GM18499 (cell line): Measurements from ENCODE around the gene ZBTB16.

ENCODE experiments used
- ATAC-seq: cut with Tn5 transposase; IDR thresholded peaks from one replicate; pipeline ENCODE4 v1.9.1; 2021; ENCODE audit warnings: moderate number of reproducible peaks; ENCODE audit not compliant: insufficient read depth, unreplicated experiment

Gene ZBTB16

DNA sequence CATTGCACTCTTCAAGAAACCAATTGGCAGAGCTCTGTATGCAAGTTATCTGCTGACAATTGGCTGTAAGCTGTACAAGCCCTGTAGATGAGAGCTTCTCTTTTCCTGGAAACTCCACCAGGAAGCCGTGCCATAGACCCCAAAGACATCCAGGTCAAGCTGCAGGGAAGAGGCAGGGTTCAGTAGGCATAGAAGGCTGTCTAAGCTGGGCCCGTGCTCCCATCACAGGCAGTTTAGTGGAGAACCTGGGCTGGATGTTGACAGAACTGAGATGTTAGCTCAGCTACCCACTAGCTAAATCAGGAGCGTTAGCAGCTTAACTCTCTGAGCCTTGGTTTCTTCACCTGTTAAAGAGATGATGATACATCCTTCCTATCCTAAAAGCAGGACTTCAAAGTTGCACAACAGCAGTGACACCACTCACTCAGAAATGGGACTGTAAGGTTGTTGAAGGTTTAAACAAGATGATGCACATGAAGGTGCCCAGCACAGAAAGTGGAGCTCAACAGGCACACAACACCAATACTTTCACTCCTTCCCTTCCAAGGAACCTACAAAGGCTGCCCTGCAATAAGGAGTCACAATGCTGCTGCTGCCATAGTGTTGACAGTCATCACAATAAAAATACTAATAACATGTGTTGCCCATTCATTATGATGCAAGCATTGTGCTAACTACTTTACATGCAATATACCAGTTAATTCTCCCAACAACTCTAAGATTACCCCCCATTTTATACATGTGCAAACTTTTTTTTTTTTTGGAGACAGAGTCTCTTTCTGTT is 115.4 kb downstream of the ZBTB16 start:
- ATAC-seq = no peak

DNA sequence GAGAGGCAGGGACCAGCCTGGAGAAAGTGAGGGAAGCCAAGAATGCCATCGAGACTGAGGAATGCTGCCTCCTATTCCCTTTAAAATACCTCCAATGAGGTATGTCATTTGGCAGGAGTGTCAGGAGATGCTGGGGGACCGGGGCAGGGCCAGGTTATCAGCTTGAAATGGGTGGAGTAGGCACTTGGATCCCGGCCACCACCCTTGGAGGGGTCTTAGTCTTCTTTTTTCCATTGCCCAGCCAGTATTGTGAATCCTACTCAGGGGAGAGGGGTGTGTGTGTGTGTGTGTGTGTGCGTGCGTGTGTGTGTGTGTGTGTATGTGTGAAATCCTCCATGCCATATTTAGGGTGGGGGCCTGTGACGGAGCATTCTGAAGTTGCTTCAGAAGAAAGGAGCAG is 116.2 kb downstream of the ZBTB16 start:
- no peak for ATAC-seq

DNA sequence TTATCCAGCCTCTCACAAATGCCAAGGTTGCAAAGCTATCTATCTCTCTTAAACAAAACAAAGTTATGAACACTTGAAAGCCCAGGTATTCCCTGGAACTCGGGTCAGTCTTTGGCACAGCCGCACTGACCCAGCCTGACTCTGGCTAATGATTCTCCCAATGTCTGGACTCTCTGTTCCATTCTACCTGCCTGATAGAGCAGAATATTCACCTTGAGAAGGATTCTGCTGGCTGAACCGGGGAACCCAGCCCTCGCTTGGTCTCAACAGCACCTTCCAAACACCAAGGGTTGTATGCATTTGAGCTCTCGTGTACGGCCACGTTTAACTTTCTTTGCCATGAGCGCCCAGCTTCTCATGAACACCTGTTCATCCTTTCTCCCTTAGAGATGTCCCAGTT is 116.8 kb downstream of the ZBTB16 start:
- no peak for ATAC-seq

DNA sequence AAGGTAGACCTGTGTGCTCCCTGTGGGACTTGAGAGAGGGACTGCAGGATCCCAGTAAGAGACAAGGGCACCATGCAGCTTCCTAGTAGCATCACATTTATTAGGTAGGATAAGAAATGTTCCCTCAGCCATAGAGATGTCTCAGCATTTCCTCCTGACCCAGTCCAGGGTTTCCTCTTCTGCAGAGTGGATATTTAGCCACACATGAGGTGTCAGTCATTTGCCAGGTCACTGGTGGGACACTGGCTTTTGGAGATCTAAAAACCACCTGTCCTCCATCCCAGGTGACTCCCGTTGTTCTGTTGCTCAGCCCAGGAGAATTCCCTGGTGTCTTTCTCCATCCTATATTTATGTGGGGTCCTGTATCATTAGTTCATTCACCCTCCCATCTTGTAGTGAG is 119.1 kb downstream of the ZBTB16 start:
- no peak for ATAC-seq

DNA sequence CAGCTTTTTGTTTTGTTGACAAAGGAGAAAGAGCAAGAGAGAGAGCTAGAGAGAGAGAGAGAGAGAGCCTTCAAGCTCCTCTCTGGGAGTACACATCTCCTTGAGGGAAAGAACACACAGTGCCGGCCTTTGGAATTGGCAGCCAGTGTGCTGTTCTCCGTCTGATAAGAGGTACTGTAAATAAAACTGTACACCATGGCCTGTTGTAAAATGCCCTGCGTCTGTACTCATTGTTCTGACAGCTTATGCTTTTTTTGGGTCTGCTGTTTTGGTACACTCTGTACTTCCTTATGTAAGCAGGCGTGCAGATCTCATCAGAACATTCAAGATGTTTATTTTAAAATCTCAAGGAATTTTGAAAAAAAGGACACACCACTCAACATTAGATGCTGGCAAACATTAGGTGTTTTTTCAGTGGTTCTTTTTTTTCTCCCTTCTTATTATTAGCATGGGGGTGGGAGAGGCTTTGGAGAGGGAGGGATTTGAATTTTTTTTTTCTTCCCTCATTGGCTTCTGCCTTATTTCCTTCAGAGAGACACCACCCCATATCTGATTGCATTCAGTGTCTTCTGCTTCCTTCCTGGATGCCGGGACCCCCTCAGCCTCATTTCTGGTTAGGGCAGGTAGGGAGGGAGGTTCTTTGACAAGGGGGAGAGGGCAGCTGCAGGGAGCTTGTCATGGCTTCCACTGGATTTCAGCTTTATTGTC is 119.9 kb downstream of the ZBTB16 start:
- no peak for ATAC-seq

DNA sequence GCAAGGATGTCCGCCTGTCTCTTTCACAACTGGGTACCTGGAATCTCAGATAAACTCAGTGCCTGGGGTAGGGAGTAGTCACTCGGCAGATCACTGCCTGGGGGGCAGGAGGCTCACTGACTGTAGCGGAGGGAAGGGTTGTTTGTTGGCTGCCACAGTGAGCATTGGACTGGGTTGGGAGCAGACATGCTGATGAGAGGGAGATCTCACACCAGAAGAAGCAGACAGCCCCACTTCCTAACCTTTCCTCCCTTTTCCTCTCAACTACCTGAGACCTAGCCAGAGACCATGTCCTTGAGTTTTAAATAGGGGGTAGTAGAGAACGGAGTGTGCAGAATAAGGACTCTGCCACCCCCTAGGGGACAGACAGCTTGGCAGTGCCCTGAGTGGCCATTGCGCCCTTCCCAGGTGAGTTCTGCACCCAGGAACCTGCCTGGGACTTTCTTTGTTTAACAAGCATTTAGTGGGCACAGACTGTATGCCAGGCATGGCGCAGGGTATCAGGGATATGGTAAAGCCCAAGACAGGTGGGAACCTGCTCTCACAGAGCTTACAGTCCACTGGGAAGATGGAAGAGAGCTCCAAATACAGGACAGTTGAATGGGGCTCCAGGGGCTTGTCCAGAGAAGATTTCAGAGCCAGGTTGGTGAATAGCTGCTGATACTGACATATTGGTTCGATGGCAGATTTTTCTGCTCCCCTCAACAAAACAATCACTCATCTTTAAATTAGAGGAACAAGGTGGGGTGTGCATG is 121.0 kb downstream of the ZBTB16 start:
- no peak for ATAC-seq

DNA sequence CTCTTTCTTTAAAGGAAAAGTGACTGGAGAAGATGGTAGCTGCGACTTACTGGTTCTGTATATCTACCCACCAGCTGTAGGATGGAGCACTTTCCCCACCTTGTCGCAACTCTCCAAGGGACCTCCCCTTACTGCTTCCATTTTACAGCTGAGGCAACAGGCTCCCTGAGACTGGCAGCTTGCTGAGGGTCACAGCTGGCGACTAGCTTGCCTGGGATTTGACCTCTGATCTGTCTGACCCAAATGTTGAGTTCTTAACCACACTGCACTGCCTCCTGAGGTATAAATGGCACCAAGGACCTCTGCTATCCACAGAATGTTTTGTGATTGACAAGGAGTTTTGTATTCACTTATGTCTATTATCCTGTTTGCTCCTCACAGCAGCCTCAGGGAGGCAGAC is 121.7 kb downstream of the ZBTB16 start:
- ATAC-seq = no peak

DNA sequence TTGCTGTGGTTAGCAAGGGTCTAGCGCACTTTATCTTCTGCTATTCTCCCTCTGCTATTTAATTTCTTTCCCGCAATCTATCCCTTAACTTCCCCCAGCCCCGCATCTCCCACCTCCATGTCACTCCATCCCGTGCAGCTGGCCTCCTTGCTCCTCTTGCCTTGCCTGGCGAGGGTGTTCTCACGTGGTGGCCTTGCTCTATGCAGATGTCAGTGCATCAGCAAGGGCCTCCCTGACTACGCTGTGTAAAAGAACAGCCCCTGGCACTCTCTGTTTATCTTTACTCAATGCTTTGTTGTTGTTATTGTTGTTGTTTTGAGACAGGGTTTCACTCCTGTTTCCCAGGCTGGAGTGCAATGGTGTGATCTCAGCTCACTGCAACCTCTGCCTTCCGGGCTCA is 122.2 kb downstream of the ZBTB16 start:
- no peak for ATAC-seq

DNA sequence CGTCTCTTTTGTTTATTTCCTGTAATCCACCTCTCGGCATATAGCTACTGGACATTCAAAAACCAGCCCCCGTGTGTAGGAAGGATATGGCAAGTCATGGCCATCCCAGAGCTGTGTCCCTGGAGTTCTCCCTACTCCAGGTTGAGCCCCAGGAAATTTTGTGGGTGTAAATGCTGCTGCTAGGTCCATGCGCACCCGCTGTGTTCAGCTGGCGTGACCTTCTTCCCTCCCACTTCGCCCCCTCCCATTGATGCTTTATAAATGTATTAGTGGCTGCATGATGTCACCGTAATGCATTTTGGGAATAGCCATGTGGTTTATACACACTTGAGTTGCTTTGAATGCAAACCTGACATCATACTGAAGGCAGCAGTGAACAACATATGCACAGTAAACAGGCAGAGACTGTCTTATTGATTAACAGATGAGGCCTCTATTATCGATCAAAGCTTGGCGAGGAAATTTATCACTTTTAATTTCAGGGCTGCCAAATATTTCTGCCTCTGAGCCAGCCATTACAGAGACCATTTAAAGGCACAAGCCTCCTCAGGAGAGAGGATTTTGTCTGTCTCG is 123.0 kb downstream of the ZBTB16 start:
- no peak for ATAC-seq

DNA sequence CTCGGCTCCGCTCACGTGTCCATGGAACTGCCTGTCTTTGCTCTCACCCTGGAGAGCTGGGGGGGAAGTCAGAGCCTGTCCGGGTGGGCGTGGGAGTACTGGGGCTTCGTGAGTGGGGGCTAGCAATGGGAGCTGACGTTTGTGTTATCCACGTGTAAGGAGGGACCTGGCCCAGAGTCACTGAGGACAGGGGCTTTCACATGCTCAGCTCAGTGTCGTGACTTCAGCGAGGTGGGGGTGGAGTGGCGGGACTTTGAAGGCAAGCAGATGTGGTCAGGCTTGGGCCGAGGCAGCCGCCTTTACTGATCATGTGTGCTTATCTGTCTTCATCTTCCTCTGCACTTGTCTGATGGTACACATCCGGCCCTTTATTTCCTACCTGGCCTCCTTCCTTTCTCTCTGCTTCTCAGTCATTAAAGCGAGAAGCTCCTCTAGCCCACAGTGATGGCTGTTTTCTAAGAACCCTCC is 123.6 kb downstream of the ZBTB16 start:
- no peak for ATAC-seq

DNA sequence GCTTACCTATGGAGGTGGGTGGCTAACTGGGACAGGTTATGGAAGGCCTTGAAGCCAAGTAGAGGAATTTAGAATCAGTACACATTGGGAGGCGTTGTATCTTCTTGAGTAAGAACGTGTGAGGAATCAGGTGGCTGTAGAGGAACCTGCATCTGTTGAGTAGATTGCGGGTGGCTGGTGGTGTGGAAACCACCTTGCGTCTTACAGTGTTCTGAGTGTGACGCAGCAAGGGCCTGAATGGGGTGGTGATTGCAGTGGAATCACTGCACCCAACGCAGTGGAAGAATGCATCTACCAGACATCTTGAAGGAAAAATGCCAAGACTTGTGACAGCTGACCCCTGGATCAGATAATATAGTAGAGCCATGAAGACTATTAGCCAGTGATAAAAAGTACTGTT is 125.9 kb downstream of the ZBTB16 start:
- no peak for ATAC-seq

DNA sequence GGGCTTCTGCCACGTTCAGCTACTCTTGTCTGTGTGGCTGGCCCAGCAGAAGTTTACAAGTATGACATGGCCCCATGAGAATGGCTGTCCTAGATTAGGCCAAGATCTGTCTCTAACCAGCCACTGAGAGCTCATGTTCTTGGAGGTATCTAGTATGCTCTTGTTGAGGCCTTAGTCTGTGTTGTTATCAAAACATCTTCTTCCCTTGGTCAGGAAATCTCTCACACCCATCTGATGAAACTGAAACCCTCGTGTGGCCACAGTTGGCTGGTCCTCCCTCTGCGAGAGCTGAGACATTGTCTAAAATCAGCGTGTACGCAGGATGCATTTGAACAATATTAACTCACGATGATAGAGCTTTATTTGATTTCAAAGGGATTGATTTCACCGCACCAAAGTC is 127.7 kb downstream of the ZBTB16 start:
- ATAC-seq = no peak

DNA sequence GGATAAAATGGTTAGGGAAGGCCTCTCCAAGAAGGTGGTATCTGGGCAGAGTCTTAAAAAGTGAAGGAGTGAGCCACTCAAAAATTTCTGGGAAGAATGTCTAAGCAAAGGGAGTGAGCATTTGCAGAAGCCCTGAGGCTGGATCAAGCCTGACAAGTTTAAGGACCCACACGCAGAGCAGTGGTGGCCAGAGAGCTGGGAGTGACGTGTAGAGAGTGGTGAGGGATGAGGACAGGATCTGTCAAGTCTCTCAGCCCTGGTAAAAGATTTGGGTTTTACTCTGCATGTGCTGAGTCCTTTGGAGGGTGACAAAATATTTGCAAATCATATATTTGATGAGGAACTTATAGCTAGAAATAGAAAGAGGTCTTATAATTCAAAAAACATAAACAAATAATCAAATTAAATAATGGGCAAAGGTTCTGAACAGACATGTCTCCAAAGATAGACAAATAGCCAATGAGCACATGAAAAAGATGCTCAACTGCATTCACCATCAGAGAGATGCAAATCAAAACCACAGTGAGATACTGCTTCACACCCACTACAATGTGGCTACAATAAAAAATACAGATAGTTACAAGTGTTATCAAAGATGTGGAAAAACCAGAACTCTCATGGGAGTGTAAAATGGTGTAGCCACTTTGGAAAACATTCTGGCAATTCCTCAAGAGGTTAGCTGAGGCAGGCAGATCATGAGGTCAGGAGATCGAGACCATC is 129.5 kb downstream of the ZBTB16 start:
- no peak for ATAC-seq

DNA sequence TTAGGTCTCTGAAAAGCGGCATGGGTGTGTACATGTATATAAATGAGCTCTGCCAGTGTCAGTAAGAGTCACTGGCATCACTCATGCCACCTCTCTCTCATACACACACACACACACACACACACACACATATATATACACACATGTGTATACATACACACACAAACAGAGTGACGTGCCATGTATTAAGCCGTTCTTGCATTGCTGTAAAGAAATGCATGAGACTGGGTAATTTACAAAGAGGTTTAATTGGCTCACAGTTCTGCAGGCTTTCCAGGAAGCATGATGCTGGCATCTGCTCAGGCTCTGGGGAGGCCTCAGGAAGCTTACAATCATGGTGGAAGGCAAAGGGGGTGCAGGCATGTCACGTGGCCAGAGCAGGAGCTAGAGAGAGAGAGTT is 131.1 kb downstream of the ZBTB16 start:
- ATAC-seq = no peak

DNA sequence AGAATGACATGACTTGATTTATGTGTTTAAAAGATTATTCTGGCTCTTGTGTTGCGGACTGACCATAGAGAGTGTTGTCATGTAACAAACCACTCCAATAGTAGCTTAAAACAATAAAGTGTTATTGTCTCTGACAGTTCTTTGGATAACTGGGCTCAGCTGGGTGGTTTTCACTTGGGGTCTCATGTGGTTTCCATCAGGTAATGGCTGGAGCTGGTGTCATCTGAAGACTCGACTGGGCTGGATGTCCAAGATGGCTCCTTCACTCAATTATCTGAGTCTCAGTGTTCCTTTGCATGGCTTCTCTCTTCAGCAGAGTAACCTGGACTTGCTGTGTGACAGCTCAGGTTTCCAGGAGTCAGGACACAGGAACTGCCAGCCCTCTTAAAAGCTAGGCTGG is 132.4 kb downstream of the ZBTB16 start:
- ATAC-seq = no peak

DNA sequence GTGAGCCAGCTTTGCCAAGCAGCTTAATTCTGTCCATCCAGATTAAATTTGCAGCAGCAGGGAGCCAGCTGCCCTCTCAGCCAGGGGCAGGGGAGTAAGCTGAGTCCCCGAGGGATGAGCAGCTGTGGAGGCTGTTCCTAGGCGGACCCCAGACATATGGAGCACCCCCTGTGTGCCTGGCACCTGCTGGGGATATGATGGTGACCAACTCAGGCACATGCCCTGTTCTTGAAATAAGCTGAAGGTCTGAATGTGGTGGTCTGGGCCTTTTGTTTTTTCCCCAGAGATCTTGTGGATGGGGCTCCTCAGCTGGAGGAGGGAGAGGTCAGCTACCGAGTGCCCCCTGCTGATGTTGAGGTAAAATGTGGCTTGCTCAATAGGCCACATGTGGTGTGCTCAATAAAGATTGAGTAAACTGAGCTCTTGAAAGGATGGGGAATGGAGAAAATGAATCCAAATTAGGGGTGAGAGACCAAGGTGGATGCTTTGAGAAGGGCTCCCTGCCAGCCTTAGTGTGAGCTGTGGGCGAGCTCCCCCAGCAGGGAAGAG is 133.4 kb downstream of the ZBTB16 start:
- no peak for ATAC-seq

DNA sequence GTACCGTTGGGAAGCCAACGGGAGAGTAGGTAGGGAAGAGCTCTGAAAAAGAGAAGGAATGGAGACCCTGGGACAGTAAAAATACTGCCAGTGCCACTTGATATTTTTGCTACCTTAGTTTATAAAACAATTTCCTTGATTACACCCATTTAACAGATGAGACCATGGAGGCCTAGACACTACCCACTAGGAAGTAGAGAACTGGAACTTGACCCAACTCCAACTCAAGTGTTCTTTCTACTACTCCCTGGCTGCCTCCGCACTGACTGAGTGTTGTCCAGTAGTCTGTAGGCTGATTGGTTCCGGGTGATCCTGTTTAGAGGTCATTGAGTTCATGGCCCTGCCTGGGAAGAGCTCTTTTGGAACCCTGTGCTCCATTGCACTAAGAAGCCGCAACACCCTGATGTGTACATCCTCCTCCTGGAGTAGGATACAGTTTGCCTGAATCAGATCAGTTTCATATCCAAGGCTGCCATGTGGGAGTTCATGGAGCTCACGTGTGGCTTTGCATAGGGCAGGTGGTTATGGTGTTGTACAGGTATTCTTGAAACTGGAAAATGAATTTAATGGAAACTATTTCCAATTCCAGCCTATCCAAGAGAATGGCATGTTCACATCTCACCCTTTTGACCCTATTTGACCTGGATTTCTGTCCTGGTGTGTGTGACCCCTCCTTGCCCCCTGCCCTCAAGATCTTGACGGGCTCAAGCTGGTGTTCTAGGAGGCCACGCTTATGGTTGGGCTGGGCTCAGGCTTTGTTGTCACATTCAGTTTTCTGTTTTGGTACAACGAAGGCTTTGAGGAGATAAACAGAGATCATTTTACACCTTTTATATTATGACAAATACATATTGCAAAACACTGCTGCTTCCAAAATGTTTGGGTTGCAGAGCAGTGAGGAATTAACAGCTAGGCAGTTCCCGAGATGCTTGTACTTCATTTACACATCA is 134.5 kb downstream of the ZBTB16 start:
- ATAC-seq = no peak

DNA sequence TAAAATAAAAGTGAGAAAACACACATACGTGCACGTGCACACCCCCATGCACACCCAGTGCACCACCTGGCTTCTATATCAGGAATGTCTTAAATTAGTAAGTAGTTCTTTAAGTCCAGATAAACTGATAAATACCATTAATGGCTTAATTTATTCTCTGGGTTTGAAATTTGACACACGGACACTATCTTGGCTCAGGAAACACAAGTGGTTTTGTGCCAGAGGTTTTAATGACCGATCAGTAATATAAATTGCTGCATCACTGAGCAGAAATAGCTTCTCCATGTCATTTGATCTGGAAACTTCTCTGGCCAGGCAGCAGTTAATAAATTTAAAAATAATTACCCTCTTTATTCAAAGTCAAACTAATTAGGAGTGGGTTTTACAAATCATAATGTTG is 135.2 kb downstream of the ZBTB16 start:
- no peak for ATAC-seq

DNA sequence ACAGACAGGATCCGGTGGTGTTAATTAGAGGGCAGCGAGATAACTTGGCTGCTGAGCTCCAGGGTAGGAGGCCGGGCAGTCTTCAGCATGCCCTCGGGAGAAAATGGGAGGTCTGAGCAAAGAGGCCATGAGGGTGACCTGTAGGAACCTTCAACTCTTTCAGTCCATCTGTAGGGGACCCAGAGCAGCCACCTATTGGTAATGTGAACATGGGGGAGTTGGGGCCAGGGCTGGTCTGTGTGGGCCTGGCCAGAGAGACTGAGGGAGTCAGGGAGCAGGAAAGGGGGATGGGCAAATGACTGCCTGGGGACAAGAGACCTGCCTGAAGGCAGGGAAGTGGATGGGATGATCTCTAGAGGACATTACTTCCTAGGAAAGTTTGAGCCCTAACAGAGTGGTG is 135.6 kb downstream of the ZBTB16 start:
- ATAC-seq = no peak
